DND-41 (cell line): Measurements from ENCODE around the gene DTNB.

Source experiments
- CTCF ChIP-seq: IDR thresholded peaks from 2 replicates; pipeline ENCODE4 v1.5.1; 2012; ENCODE audit warnings: borderline replicate concordance, low read length, moderate library complexity, mild to moderate bottlenecking; ENCODE audit not compliant: poor library complexity, severe bottlenecking; ENCODE audit errors: extremely low read depth
- EZH2 ChIP-seq: IDR thresholded peaks from 3 replicates; pipeline ENCODE4 v1.6.1; 2012; ENCODE audit warnings: borderline replicate concordance, low read depth, mild to moderate bottlenecking, moderate library complexity, low read length, inconsistent platforms; ENCODE audit not compliant: severe bottlenecking

GRCh38 chr2:25336383-25336841, 337.0 kb downstream of the DTNB start:
- TF ChIP-seq CTCF (no peak), EZH2 (no peak)
